Spleen (tissue), 7 donors: ENCODE data around the gene KLF16.

ENCODE experiments used
- POLR2AphosphoS5 ChIP-seq, 3 donors: sonication (generic); formaldehyde crosslinking; IDR thresholded peaks; one replicate each; pipeline ENCODE4 v1.5.1; 2017; ENCODE audit warnings: antibody characterized with exemption in 3 of 3
- TF ChIP-seq, protein P1 (sequence below), 11 experiments: fragments of 200-600 bp in 7 of 11; fragments of 450-650 bp in 4 of 11; sonication (generic) in 4 of 11; IDR thresholded peaks in 8 of 11; conservative IDR thresholded peaks in 3 of 11; 1 replicate in 7 of 11; 2 replicates in 4 of 11; pipeline versions ENCODE4 v1.4.0 to v1.8.0; 2016 to 2021; ENCODE audit warnings: antibody characterized with exemption in 11 of 11, inconsistent platforms in 4 of 11, mild to moderate bottlenecking in 1 of 11
- donor health status: DM: no; HTN: no; CAD: no; lungs with moderate emphysema.
- donor health status: DM: no; HTN: no; CAD: no.
- donor health status: DM: no; HTN: no; CAD: no.

DNA sequence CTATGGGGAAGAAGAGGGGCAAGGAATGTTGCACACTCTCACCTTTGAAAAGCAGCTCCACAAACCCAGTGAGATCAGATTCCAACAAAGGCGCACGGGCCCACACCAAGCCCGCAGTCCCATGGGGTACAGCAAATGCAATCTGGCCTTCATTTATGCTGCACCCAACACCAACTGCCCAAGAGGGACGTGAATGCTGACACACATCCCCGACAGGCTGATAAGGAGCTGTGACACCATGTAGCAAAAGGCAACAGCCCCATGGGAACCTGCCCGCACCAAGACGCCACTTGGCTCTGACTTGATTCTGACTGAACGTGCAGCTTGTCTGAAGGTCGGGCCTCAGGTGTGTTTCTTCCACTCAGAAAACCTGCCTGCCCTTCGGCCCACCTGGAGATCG, 32.4 kb downstream of the KLF16 start:
- TF ChIP-seq, protein P1, sequence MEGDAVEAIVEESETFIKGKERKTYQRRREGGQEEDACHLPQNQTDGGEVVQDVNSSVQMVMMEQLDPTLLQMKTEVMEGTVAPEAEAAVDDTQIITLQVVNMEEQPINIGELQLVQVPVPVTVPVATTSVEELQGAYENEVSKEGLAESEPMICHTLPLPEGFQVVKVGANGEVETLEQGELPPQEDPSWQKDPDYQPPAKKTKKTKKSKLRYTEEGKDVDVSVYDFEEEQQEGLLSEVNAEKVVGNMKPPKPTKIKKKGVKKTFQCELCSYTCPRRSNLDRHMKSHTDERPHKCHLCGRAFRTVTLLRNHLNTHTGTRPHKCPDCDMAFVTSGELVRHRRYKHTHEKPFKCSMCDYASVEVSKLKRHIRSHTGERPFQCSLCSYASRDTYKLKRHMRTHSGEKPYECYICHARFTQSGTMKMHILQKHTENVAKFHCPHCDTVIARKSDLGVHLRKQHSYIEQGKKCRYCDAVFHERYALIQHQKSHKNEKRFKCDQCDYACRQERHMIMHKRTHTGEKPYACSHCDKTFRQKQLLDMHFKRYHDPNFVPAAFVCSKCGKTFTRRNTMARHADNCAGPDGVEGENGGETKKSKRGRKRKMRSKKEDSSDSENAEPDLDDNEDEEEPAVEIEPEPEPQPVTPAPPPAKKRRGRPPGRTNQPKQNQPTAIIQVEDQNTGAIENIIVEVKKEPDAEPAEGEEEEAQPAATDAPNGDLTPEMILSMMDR (IDR thresholded peaks at IDR 0.05 in 8 of 11, conservative IDR thresholded peaks at IDR 0.05 in 3 of 11), result no peak
- no peak for TF ChIP-seq POLR2AphosphoS5 (IDR thresholded peaks at IDR 0.05)
